ENCODE results near the gene DVL1.

Gene DVL1

DNA sequence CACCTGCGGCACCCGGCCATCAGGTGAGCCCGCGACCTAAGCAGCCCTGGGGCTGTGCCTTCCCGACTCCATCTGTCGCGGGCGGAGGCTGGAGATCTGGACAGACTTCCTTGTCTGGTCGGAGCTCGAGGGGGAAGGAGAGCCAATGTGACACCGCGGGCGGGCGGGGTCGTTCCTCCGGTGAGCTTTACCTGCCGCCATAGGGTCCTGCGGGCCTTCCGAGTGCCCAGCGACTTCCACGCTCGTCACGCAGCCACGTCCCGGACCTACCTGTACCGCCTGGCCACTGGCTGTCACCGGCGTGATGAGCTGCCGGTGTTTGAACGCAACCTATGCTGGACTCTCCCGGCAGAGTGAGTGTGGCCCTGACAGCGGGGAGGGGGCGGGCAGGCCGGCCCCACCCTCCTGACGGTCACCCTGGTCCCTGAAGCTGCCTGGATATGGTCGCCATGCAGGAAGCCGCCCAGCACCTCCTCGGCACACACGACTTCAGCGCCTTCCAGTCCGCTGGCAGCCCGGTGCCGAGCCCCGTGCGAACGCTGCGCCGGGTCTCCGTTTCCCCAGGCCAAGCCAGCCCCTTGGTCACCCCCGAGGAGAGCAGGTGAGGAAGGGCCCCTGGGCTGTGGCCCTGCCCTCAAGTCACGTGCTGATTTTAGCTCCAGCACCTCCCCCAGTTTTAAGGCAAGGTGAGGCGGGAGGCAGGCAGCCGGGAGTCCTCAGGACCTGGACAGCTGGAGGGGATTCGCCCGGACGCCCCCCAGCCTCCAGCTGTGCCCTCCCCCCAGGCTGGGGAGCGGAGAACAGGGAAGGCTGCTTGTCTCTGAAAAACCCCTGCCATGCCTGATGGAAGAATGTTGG is 39.7 kb downstream of the DVL1 start:
- peak in 1 of 2 experiments; percentile 33 for DNase-seq

DNA sequence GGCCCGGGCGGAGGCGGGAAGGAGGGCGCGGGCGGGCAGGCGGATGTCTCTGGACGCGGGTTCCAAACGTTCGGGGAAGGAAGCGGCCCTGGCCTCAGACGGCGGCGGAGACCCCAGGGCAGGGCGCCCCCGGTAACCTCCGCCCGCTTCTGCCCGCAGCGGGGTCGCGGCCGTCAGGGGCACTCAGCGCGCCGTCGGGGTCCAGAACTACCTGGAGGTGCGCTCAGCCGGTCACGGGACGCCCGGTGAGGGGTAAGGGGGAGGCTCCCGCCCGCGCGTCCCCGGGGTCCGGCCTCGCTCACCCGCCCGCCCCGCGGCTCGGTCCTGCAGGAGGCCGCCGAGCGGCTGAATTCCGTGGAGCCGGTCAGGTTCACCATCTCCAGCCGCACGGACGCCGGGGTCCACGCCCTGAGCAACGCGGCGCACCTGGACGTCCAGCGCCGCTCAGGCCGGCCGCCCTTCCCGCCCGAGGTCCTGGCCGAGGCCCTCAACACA is 40.4 kb downstream of the DVL1 start:
- DNase-seq: peak in 1 of 2 experiments; percentile 31

DNA sequence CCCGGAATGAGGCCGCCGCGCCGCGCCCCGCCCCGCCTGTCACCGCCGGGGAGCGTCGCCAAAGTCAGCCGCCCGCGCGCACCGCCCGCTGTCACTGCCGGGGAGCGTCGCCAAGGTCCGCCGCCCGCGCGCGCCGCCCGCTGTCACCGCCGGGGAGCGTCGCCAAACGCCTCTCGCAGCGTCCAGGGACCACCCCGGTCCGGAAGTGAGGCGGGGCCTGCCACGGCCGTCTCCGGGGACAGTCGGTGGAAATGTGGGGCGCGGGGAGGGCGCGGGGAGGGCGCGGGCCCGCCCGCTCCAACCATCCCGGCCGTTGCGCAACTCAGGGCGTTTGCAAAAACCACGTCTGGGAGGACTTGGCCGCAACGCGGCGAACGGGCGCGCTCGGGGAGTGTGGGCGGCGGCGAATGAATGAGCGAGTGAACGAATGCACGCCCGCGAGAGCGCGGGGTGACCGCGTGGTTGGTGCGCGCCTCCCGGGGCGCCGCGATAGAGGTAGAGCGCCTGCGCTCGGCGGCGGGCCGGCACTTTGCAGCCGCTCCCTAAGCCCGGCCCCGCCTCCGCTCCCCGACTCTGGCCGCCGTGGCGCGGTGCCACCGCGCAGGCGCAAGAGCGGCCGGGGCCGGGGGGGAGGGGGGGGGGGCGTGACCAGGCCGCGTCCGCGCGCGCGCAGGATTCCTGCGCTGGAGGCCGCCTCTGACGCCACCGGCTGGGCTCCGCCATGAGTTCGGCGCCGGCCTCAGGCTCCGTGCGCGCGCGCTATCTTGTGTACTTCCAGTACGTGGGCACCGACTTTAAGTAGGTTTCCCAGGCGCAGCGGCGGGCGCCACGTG is 41.1 kb downstream of the DVL1 start, which contains the start of the genes ACAP3 and PUSL1:
Gene ACAP3 (minus strand): TSS at position 8 of the 833 bp plus-strand sequence. CDS start 115 bp downstream, outside the sequence.
Gene PUSL1 (plus strand): TSS at position 675 of the 833 bp plus-strand sequence. CDS start 47 bp downstream, at position 722.
- DNase-seq: peak; percentile 86 to 87

GRCh38 chr1:1307261-1307922 is 41.8 kb downstream of the DVL1 start:
- peak in 1 of 2 experiments; percentile 30 for DNase-seq

DNA sequence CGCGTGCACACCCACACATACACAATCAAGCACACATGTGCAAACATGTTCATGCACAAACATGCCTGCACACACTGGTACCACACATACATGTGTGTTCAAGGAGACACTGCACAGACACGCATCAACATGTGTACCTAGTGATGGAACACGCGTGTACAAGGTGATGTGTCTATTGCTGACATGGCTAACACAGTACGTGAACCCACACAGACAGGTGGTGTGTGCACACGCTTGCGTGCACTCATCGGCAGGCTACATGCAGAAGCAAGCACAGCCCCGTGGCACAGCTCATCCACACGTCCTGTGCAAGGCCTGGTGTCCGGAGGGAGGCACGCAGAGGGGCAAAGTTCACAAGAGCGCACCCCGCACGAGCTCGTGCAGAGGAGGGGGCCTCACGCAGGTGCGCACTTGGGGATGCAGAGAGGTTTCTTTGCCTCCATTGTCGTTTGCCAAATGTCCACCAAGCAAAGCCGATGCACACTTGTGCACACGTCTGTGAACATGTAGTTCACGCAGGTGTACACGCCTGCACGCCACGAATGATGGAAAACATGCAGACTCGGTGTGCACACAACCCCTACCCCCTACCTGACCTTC is 42.5 kb downstream of the DVL1 start:
- no peak for DNase-seq

GRCh38 chr1:1306070-1306660 is 43.1 kb downstream of the DVL1 start:
- DNase-seq: no peak

DNA sequence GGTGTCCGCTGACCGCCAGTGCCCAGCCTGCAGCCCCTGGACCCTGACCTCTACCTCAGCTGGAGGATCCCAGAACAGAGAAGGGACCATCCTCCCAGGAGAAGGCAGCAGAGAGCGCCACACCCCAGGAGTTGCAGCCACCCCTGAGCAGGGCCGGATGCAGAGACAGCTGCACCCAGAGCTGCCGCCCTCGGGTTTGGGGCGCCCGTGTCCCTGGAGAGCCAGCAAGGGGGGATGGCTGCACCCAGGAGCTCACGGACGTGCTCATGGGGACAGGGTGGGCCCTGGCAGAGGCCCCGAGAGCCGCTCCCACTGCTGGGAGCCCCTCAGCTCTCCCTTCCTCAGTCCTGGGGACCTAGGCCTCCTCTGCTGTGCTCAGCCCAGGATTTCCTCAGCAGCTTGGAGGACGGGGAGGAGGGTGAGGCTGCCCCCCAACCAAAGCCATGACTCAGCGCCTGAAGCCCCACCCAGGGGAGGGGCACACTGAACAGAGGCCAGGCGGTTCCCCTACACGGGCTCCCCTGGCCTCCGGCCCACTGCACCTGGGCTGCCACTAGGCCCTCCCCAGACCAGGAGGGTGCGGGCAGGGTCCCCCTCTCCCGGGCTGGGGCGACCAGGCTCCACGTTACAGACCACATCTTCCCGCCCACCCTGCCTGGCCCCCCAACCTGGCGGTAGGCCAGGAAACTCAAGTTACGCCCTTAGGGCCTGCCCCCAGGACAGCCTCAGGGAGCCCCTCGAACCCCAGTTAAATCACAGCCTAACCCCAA is 43.7 kb downstream of the DVL1 start:
- DNase-seq: peak; percentile 63 to 72

DNA sequence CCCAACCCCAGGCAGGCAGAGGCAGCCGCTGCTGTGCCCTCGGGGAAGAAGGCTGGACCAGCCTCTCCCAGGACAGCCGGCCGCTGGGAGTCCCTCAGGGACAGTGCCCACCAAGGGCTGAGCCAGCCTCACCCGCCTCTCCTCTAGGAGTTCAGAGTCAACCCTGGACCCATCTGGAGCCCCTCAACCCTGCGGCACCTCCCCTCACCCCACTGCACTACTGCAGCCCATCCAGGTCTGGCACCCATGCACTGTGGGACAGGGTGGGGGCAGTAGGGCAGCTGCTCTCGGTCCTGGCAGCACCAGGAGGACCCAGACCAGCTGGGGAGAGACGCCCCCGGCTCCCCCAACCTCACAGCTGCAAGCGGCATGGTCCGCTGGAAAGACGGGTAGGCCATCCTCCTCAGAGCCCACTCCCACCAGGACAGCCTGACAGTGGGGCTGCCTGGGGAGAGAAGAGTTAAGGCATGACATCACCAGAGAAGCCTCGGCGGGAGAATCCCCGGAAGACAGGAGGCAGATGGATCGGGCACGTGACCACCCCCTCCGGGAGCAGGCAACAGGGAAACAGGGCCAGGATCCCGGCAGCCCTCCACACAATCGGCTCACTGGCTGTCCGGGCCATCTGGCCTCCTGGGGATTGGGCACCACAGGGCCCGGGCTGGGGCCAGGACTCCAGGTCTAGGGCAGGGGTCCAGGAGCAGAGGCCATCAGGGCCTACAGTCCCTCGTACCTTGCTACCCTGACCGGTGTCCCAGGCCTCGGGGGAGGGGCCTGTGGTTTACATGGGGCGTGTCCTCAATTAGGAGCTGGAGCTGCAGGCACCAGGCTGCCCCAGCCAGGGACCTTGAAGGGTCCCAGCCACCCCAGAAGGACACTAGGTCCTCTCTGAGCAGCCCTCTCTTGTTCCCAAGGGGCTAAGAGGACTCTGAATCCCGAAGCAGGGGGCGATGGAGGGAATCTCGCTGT is 44.6 kb downstream of the DVL1 start:
- DNase-seq: no peak

- no peak for DNase-seq
These were observed 45.5 kb downstream of the DVL1 start for GRCh38 chr1:1303736-1304135.

GRCh38 chr1:1302951-1303509 is 46.2 kb downstream of the DVL1 start:
- DNase-seq: no peak

DNA sequence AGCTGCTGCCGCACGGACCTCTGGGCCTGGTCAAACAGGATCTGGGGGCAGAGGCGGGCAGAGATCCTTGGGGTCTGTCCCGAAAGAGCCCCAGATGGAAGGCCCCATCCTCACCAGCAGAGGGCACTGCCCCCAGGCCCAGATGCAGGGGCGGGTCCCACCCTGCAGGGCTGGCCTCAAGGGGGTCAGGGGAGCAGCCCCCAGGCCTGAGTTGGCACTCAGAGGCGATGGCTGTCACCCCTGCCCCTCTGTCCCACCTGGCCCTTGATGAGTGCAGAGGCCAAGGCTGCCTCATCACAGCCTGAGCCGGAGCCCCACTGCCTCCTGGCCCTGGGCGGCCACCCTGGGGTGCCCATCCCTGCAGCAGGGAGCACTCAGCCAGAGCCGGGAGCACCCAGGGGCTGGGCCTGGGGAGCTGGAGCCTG is 47.2 kb downstream of the DVL1 start:
- DNase-seq: no peak

DNA sequence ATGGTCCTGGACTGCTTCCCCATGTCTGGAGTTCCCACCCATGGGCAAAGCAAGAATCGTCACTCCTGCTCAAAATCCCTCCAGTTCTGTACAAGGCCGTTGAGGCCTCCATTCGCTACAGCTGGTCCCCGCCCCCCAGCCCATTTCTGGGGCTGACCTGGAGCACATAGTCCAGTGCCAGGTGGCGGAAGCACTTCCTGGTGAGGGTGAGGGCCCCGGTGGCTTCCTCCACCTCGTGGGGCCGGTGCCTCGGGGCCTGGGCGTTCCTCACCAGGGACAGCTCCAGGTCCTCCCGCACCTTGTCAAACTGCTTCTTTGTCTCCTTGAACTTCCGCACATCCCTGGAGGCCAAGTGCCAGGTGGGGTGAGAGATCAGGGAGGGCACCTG is 48.9 kb downstream of the DVL1 start:
- DNase-seq: no peak

DNA sequence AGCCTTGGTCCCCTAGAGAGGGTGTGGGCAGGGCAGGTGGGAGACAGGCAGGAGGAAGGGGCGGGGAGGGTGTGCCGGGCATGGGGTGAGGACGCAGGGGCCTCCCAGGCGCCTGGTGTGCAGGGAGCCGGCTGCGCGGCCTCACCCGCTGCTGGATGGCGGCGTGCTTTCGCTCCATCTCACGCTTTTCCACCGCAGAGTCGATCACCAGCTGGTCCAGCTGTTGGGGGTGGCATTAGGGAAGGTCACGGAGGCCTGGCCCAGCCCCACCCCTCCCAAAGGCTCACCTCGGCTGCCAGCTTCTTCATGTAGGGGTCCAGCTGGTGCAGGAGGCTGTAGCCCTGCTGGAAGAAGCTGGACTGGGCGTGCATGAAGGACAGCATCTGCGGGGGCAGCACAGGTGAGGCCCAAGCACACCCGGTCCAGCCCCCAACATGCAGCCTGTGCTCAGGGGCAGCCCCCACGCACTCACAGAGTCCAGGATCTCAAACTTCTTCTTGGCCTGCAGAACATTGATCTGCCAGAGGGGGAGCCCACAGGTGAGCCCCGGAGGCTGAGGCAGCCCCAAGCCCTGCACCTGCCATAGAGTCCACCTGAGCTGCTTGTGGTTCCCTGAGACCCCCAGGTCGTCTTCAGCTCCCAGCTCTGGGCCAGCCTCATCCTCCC is 49.4 kb downstream of the DVL1 start:
- DNase-seq: no peak

DNA sequence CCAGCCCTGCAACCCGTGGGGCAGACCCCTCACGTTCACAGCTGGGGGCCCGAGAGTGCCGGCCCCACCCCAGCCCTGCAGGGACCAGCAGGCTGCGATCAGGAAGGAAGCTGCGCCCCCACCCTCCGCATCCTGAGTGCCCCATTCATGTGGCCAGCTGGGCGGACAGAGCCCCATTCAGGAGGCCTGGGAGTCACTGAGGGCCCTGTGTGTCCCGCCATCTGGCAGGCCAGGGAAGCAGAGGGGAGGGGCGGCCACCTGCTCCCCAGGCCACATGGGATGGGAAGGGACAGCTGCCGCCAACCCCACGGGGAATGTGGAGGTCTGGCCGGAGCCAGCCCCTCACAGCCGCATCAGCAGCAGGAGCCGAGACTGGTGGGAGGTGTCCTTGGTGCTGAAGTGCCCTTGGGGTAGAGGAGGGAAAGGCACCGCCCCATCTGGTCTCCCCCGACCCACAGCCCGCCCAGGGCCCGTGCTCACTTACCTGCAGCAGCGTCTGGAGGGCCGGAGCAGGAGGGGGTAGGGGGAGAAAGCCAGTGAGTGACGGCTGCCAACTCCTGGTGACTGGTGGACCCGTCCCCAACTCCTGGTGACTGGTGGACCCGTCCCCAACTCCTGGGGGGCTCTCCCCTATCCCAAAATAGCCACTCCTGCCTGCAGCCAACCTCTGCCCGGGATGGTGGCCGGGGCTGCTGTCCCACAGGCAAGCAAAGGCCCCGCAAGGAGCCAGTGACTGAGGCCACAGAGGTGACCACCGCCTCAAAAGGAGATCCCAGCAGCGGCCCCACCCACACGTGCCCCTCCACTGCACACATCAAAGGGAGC is 50.1 kb downstream of the DVL1 start:
- no peak for DNase-seq

DNA sequence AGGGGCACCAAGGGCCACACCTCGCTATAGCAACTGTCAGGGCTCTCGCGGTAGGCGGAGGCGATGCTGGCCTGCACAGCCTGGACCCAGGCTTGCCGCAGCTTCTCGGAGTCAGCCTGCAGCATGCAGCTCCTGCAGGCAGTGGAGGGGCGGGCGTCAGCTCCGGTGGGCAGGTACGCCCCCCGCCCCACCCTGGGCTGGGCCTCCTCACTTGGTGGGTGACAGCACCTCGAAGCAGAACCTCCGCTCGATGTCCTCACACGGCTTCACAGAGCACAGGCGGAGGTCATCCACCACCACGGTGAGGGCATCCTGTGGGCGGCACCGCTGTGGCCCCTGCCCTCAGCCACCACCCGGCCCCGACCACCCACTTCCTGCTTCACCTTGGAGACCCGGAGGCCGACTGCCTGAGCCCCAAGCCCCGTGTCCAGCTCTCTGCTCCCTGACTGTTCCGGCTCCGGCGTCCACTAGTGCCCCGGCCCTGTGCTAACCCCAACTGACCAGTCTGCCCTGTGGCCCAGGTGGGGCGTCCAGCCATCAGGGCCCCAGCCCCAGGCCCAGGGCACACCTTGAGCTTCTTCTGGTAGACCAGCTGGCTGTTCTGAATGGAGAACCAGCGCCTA is 51.3 kb downstream of the DVL1 start:
- DNase-seq: no peak

GRCh38 chr1:1296070-1297061 is 52.9 kb downstream of the DVL1 start:
- DNase-seq: no peak

Measured in activated CD4-positive, alpha-beta T cell treated with anti-CD3 and anti-CD28 coated beads, Interleukin-2, amount 50 U/mL, for 48 hours (primary cell).